H9 (cell line): ENCODE results near the gene FOLR3. TPM values are rescaled to one million over a fixed set of nuclear protein-coding genes. Genes with fewer than 3 reads are reported as not detected.

Source experiments
- DNase-seq: peaks from one replicate; pipeline ENCODE4 v3.0.0-alpha.2; 2017
- H2AFZ ChIP-seq: one replicate; pipeline ENCODE4 v1.6.1; 2013; ENCODE audit warnings: mild to moderate bottlenecking, low read length, control low read depth, moderate library complexity
- H2AK5ac ChIP-seq: 2 replicates; pipeline ENCODE4 v1.6.1; 2013; ENCODE audit warnings: low read length, control low read depth, mixed read lengths; ENCODE audit not compliant: insufficient read length
- H2BK120ac ChIP-seq: one replicate; pipeline ENCODE4 v1.6.1; 2013; ENCODE audit warnings: low read depth, mild to moderate bottlenecking, low read length, control low read depth, inconsistent platforms; ENCODE audit not compliant: poor library complexity, severe bottlenecking
- H2BK12ac ChIP-seq: 2 replicates; pipeline ENCODE4 v1.6.1; 2013; ENCODE audit warnings: low read length, control low read depth, mixed read lengths, low read depth; ENCODE audit not compliant: insufficient read length
- H2BK15ac ChIP-seq: 2 replicates; pipeline ENCODE4 v1.6.1; 2013; ENCODE audit warnings: low read depth, low read length, control low read depth
- H2BK20ac ChIP-seq: one replicate; pipeline ENCODE4 v1.6.1; 2013; ENCODE audit warnings: low read depth, mild to moderate bottlenecking, low read length, control low read depth, inconsistent platforms; ENCODE audit not compliant: poor library complexity, severe bottlenecking
- H2BK5ac ChIP-seq: 2 replicates; pipeline ENCODE4 v1.6.1; 2013; ENCODE audit warnings: low read length, control low read depth, mixed read lengths; ENCODE audit not compliant: insufficient read length
- H3K14ac ChIP-seq: 2 replicates; pipeline ENCODE4 v1.6.1; 2013; ENCODE audit warnings: low read length, control low read depth; ENCODE audit not compliant: insufficient read depth
- H3K18ac ChIP-seq: 2 replicates; pipeline ENCODE4 v1.6.1; 2013; ENCODE audit warnings: low read depth, mild to moderate bottlenecking, mixed read lengths, low read length, control low read depth; ENCODE audit not compliant: insufficient read length
- H3K23ac ChIP-seq: 2 replicates; pipeline ENCODE4 v1.6.1; 2013; ENCODE audit warnings: low read length, control low read depth, mixed read lengths, low read depth; ENCODE audit not compliant: insufficient read length
- H3K23me2 ChIP-seq: 2 replicates; pipeline ENCODE4 v1.6.1; 2013; ENCODE audit warnings: low read depth, mild to moderate bottlenecking, mixed read lengths, low read length, control low read depth; ENCODE audit not compliant: insufficient read length, poor library complexity, severe bottlenecking
- H3K27ac ChIP-seq: 2 replicates; pipeline ENCODE4 v1.5.1; 2013; ENCODE audit warnings: low read length, control low read depth, mixed read lengths, low read depth; ENCODE audit not compliant: insufficient read length
- H3K27me3 ChIP-seq: 2 replicates; pipeline ENCODE4 v1.6.1; 2013; ENCODE audit warnings: low read length, control low read depth, inconsistent platforms; ENCODE audit not compliant: insufficient read depth
- H3K4ac ChIP-seq: 2 replicates; pipeline ENCODE4 v1.6.1; 2013; ENCODE audit warnings: low read depth, mild to moderate bottlenecking, control low read depth, inconsistent platforms, low read length, moderate library complexity
- H3K4me1 ChIP-seq: 2 replicates; pipeline ENCODE4 v1.6.1; 2013; ENCODE audit warnings: low read length, control low read depth, inconsistent platforms; ENCODE audit not compliant: insufficient read depth
- H3K4me2 ChIP-seq: 2 replicates; pipeline ENCODE4 v1.6.1; 2013; ENCODE audit warnings: low read length, control low read depth, mixed read lengths; ENCODE audit not compliant: insufficient read length, insufficient read depth
- H3K56ac ChIP-seq: 2 replicates; pipeline ENCODE4 v1.6.1; 2013; ENCODE audit warnings: low read depth, mild to moderate bottlenecking, mixed read lengths, low read length, control low read depth; ENCODE audit not compliant: insufficient read length
- H3K79me1 ChIP-seq: 2 replicates; pipeline ENCODE4 v1.6.1; 2013; ENCODE audit warnings: low read depth, mild to moderate bottlenecking, moderate library complexity, low read length, control low read depth, inconsistent platforms; ENCODE audit not compliant: insufficient read depth, poor library complexity, severe bottlenecking
- H3K79me2 ChIP-seq: 2 replicates; pipeline ENCODE4 v1.6.1; 2013; ENCODE audit warnings: low read length, control low read depth, inconsistent platforms; ENCODE audit not compliant: insufficient read depth
- H3K9ac ChIP-seq: 2 replicates; pipeline ENCODE4 v1.6.1; 2013; ENCODE audit warnings: low read length, control low read depth, mixed read lengths; ENCODE audit not compliant: insufficient read length; ENCODE audit errors: extremely low read depth
- H3K9me3 ChIP-seq: one replicate; pipeline ENCODE4 v1.6.1; 2013; ENCODE audit warnings: low read depth, low read length, inconsistent platforms; ENCODE audit not compliant: control insufficient read depth
- H3T11ph ChIP-seq: one replicate; pipeline ENCODE4 v1.6.1; 2013; ENCODE audit warnings: mild to moderate bottlenecking, low read length, control low read depth, inconsistent platforms
- H4K20me1 ChIP-seq: one replicate; pipeline ENCODE4 v1.6.1; 2013; ENCODE audit not compliant: control insufficient read depth, insufficient read length, insufficient read depth
- H4K5ac ChIP-seq: 2 replicates; pipeline ENCODE4 v1.6.1; 2013; ENCODE audit warnings: low read depth, mild to moderate bottlenecking, mixed read lengths, low read length, control low read depth; ENCODE audit not compliant: insufficient read length
- H4K8ac ChIP-seq: replicated peaks from 2 replicates; pipeline ENCODE4 v1.6.1; 2013; ENCODE audit warnings: low read length, control low read depth, mixed read lengths, low read depth; ENCODE audit not compliant: insufficient read length
- H4K91ac ChIP-seq: 2 replicates; pipeline ENCODE4 v1.6.1; 2013; ENCODE audit warnings: low read depth, mild to moderate bottlenecking, moderate library complexity, mixed read lengths, low read length, control low read depth; ENCODE audit not compliant: insufficient read length
- H3K27ac Mint-ChIP-seq, 3 experiments: 2 replicates in 2 of 3; 3 replicates in 1 of 3; pipeline ENCODE4 v1.8.0; 2020 to 2021; ENCODE audit warnings: mixed read lengths in 3 of 3, mild to moderate bottlenecking in 1 of 3, moderate library complexity in 1 of 3
- H3K27me3 Mint-ChIP-seq: 2 replicates; pipeline ENCODE4 v1.8.0; 2021; ENCODE audit warnings: low read depth, mild to moderate bottlenecking, moderate library complexity, mixed read lengths
- H3K36me3 Mint-ChIP-seq, 3 experiments: 2 replicates in 2 of 3; 3 replicates in 1 of 3; pipeline ENCODE4 v1.8.0; 2020 to 2021; ENCODE audit warnings: low read depth in 3 of 3, mixed read lengths in 3 of 3; ENCODE audit not compliant: insufficient read depth in 1 of 3
- H3K4me1 Mint-ChIP-seq, 2 experiments: 2 replicates each; pipeline ENCODE4 v1.8.0; 2020; ENCODE audit warnings: mixed read lengths in 2 of 2
- H3K4me3 Mint-ChIP-seq, 2 experiments: 2 replicates in 1 of 2; 3 replicates in 1 of 2; pipeline ENCODE4 v1.8.0; 2020 to 2021; ENCODE audit warnings: mild to moderate bottlenecking in 2 of 2, mixed read lengths in 2 of 2, moderate library complexity in 1 of 2
- H3K9me3 Mint-ChIP-seq, 2 experiments: 2 replicates in 1 of 2; 3 replicates in 1 of 2; pipeline ENCODE4 v1.8.0; 2020; ENCODE audit warnings: mild to moderate bottlenecking in 2 of 2, mixed read lengths in 2 of 2, moderate library complexity in 1 of 2
- CTCF ChIP-seq: fragments of 200-600 bp; sonication (generic); conservative IDR thresholded peaks from 3 replicates; pipeline ENCODE4 v1.8.0; 2021; ENCODE audit warnings: antibody characterized with exemption, mild to moderate bottlenecking
- WGBS: extraction: QIAGEN DNeasy Blood & Tissue Kit; methylation state at CpG from one replicate; pipeline ENCODE4 v1.1.7; 2013; ENCODE audit warnings: missing lambda C conversion rate, low lambda C conversion rate, mixed read lengths; ENCODE audit not compliant: insufficient read length; ENCODE audit errors: extremely low coverage; 5-methylcytosine and 5-hydroxymethylcytosine counted together
- total RNA-seq: library from RNA; stranded (reverse); gene quantifications from 2 replicates; pipeline ENCODE4 v1.2.1, GENCODE V29; 2021

FOLR3 gene
- total RNA-seq, 1 experiment from 2014 or later, result not detected

DNA sequence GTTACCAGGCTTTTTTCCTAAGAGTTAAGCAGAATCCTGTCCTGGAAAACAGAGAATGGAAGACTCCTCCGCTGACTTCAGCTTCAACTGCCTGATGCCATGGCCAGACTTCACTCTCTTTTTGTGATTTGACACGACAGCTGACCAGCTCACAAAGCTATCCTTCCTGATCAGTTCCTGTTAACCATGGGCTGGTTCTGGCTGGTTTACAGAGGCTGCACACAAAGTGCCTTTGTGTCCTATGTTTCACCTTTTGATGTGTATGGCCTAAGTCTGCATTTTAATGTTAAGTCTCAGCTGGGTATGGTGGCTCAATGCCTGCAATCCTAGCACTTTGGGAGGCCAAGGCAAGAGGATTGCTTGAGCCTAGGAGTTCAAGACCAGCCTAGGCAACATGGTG, 11.1 kb downstream of the FOLR3 start:
- Mint-ChIP-seq H3K4me3 (no peak overlapping the region), H3K27me3 (peaks cover 10% of the 10 kb centered on the region), H3K9me3 (peaks cover 0 to 5% of the 10 kb centered on the region in 2 experiments; a peak in 3 of 5 replicates), H3K27ac (no peak overlapping the region), H3K4me1 (peaks cover 0 to 3% of the 10 kb centered on the region in 2 experiments; a peak in 1 of 4 replicates), H3K36me3 (no peaks in the 10 kb centered on the region; a peak in 1 of 7 replicates)
- DNase-seq, result no peak
- Histone ChIP-seq H3K18ac (no peak overlapping the region), H3K14ac (no peak overlapping the region), H3K79me2 (no peaks in the 10 kb centered on the region), H2AFZ (no peak overlapping the region), H3K56ac (no peak overlapping the region), H2BK20ac (no peak overlapping the region), H4K91ac (no peak overlapping the region), H2BK15ac (no peak overlapping the region), H3K9ac (no peak overlapping the region), H2AK5ac (no peak overlapping the region), H3K27ac (no peak overlapping the region), H3K4me1 (no peaks in the 10 kb centered on the region), H2BK12ac (no peak overlapping the region), H2BK120ac (no peak overlapping the region), H3T11ph (no peak overlapping the region), H3K23me2 (no peaks in the 10 kb centered on the region), H3K23ac (no peak overlapping the region), H3K9me3 (no peaks in the 10 kb centered on the region), H3K27me3 (no peaks in the 10 kb centered on the region), H3K4ac (no peak overlapping the region), H2BK5ac (no peak overlapping the region), H4K5ac (no peak overlapping the region), H3K79me1 (no peaks in the 10 kb centered on the region), H4K20me1 (no peaks in the 10 kb centered on the region), H4K8ac (no peak overlapping the region), H3K4me2 (no peak overlapping the region)
- TF ChIP-seq CTCF, result no peak
- WGBS, result no CpG with 5 or more reads among the region's 2 CpGs
